Endothelial cell of umbilical vein (primary cell): ENCODE data around the gene MAP3K13.

Source experiments
- POLR2A ChIP-seq: IDR thresholded peaks from 2 replicates; pipeline ENCODE4 v1.6.1; 2012; ENCODE audit warnings: low read depth, mild to moderate bottlenecking, control low read depth, low read length
- TF ChIP-seq, protein P1 (sequence below), 2 donors: IDR thresholded peaks; 1 replicate in 1 of 2; 2 replicates in 1 of 2; pipeline ENCODE4 v1.5.1; 2011; ENCODE audit warnings: low read length in 2 of 2, mild to moderate bottlenecking in 2 of 2, moderate library complexity in 2 of 2, control low read depth in 1 of 2, inconsistent platforms in 1 of 2, low read depth in 1 of 2; ENCODE audit not compliant: insufficient read depth in 1 of 2; ENCODE audit errors: extremely low read depth in 1 of 2
- TF ChIP-seq, protein P2 (sequence below): IDR thresholded peaks from 2 replicates; pipeline ENCODE4 v1.6.1; 2011; ENCODE audit not compliant: insufficient read depth, insufficient read length

- TF ChIP-seq, protein P1, sequence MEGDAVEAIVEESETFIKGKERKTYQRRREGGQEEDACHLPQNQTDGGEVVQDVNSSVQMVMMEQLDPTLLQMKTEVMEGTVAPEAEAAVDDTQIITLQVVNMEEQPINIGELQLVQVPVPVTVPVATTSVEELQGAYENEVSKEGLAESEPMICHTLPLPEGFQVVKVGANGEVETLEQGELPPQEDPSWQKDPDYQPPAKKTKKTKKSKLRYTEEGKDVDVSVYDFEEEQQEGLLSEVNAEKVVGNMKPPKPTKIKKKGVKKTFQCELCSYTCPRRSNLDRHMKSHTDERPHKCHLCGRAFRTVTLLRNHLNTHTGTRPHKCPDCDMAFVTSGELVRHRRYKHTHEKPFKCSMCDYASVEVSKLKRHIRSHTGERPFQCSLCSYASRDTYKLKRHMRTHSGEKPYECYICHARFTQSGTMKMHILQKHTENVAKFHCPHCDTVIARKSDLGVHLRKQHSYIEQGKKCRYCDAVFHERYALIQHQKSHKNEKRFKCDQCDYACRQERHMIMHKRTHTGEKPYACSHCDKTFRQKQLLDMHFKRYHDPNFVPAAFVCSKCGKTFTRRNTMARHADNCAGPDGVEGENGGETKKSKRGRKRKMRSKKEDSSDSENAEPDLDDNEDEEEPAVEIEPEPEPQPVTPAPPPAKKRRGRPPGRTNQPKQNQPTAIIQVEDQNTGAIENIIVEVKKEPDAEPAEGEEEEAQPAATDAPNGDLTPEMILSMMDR (IDR thresholded peaks at IDR 0.05; ENCODE audit: extremely low read depth in 1 of 2, insufficient read depth in 1 of 2, low read depth in 1 of 2, low read length in 2 of 2), result no peak
- no peak for TF ChIP-seq POLR2A
- TF ChIP-seq, protein P2, sequence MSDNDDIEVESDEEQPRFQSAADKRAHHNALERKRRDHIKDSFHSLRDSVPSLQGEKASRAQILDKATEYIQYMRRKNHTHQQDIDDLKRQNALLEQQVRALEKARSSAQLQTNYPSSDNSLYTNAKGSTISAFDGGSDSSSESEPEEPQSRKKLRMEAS, result no peak
Observed at GRCh38 chr3:185318141-185318540, 44.8 kb upstream of the MAP3K13 start.
